K562 treated with DMSO at 1 percent for 24 hours (cell line): ENCODE data around the gene HABP2. TPM values are rescaled to one million over a fixed set of nuclear protein-coding genes. Genes with fewer than 3 reads are reported as not detected.

Experiments used
- total RNA-seq: library from RNA; unstranded; fragments of 300-600 nt; gene quantifications from 2 replicates; pipeline ENCODE4 v1.2.3, GENCODE V29; 2022; ENCODE audit warnings: low read depth; ENCODE audit not compliant: insufficient read depth

Gene HABP2
- total RNA-seq = 2.8 TPM in 1 of 2 replicates, not detected in the other

DNA sequence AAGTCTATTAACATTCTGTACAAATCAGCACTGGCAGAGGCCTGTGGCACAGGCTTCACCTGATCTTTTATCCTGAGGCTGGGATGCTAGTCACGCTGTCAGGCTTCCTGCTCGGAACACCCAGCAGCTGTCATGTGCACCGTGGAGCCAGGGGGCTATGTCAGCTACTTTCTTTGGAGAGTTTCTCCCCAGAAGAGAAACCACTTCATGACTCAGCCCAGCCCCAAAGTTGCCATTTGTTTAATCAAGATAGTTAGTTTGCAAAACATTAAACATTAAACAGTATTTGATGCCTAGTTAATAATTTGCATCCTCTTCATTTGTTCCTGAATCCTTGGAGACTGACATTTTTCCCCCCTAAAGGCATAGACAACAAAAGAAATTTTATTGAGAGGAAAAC lies at the start of gene HABP2:
Gene HABP2 (plus strand): TSS at position 353 of the 400 bp plus-strand sequence. CDS start 69 bp downstream, outside the sequence.

Other genes starting within 250 kb of the HABP2 start
- not detected in 2 replicates for gene NRAP, start 111.0 kb downstream of the HABP2 start, total RNA-seq
- 13.9 and 22.0 TPM in 2 replicates for gene CASP7, start 126.9 kb downstream of the HABP2 start, total RNA-seq
- gene PLEKHS1, start 198.6 kb downstream of the HABP2 start, total RNA-seq = not detected in 2 replicates